Neutrophil (primary cell): ENCODE data around the gene CYFIP1.

Source experiments
- H3K27ac ChIP-seq: fragments of 200-600 bp; sonication (generic); 2 replicates; pipeline ENCODE4 v1.5.1; 2016; ENCODE audit warnings: mild to moderate bottlenecking, moderate library complexity
- H3K27me3 ChIP-seq: fragments of 200-600 bp; sonication (generic); 2 replicates; pipeline ENCODE4 v1.6.0; 2016; ENCODE audit warnings: mild to moderate bottlenecking
- H3K36me3 ChIP-seq: fragments of 200-600 bp; sonication (generic); 2 replicates; pipeline ENCODE4 v1.5.1; 2017
- H3K4me1 ChIP-seq, 2 experiments: fragments of 200-600 bp in 1 of 2; sonication (generic) in 1 of 2; 1 replicate in 1 of 2; 2 replicates in 1 of 2; pipeline versions ENCODE4 v1.5.1 to v1.6.1; 2013 to 2016; ENCODE audit warnings: low read depth in 1 of 2, low read length in 1 of 2, mild to moderate bottlenecking in 1 of 2, moderate library complexity in 1 of 2; ENCODE audit not compliant: control insufficient read depth in 1 of 2, insufficient read depth in 1 of 2
- H3K4me3 ChIP-seq, 2 experiments: fragments of 200-600 bp in 1 of 2; sonication (generic) in 1 of 2; 1 replicate in 1 of 2; 2 replicates in 1 of 2; pipeline ENCODE4 v1.5.1; 2013 to 2016; ENCODE audit warnings: low read depth in 1 of 2, low read length in 1 of 2, mild to moderate bottlenecking in 1 of 2, moderate library complexity in 1 of 2
- H3K9me3 ChIP-seq: fragments of 200-600 bp; sonication (generic); 2 replicates; pipeline ENCODE4 v1.5.1; 2016
- CTCF ChIP-seq: fragments of 200-600 bp; sonication (generic); IDR thresholded peaks from 2 replicates; pipeline ENCODE4 v1.5.1; 2016; ENCODE audit warnings: antibody characterized with exemption

Gene CYFIP1

GRCh38 chr15:22947101-22948000 lies 32.8 kb downstream of the CYFIP1 start:
- Histone ChIP-seq H3K9me3 (no peaks in the 10 kb centered on the region), H3K36me3 (no peaks in the 10 kb centered on the region), H3K4me3 (no peak overlapping the region), H3K27me3 (no peaks in the 10 kb centered on the region), H3K4me1 (peaks cover 6 to 7% of the 10 kb centered on the region in 2 experiments), H3K27ac (no peak overlapping the region)
- TF ChIP-seq CTCF, result no peak

GRCh38 chr15:22945071-22945470 lies 35.1 kb downstream of the CYFIP1 start:
- no peaks in the 10 kb centered on the region for H3K36me3 ChIP-seq
- H3K27ac ChIP-seq, result no peak overlapping the region
- no peaks in the 10 kb centered on the region for H3K9me3 ChIP-seq
- H3K27me3 ChIP-seq, result no peaks in the 10 kb centered on the region
- H3K4me3 ChIP-seq, result no peak overlapping the region
- TF ChIP-seq CTCF, result no peak
- peaks cover 6 to 7% of the 10 kb centered on the region in 2 experiments for H3K4me1 ChIP-seq

GRCh38 chr15:22944651-22945050 lies 35.5 kb downstream of the CYFIP1 start:
- no peaks in the 10 kb centered on the region for H3K36me3 ChIP-seq
- TF ChIP-seq CTCF, result no peak
- H3K4me1 ChIP-seq, result peaks cover 6 to 7% of the 10 kb centered on the region in 2 experiments
- no peaks in the 10 kb centered on the region for H3K9me3 ChIP-seq
- no peaks in the 10 kb centered on the region for H3K27me3 ChIP-seq
- H3K4me3 ChIP-seq, result no peak overlapping the region
- no peak overlapping the region for H3K27ac ChIP-seq

DNA sequence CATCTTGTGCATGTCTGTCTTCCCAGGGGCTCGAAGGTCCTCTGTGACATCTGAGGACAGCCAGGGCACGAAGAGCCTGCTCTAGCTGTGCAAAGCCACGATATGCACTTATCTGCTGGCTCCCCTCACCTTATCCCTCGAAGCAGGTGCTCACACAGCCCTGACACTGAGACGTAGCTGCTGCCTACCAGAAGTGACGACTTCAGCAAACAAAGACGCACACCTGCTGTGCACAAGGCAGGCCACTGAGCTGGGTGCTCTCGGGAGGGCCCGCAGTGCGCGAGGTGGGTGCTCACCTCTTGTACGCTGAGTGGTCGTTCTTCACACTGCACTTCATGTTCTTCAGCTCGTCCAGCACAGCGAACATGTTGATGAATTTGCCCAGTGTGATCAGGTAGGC lies 37.3 kb downstream of the CYFIP1 start:
- TF ChIP-seq CTCF, result no peak
- Histone ChIP-seq H3K4me1 (no peaks in the 10 kb centered on the region), H3K9me3 (no peaks in the 10 kb centered on the region), H3K4me3 (no peak overlapping the region), H3K36me3 (no peaks in the 10 kb centered on the region), H3K27ac (no peak overlapping the region), H3K27me3 (no peaks in the 10 kb centered on the region)

GRCh38 chr15:22942306-22942855 lies 37.8 kb downstream of the CYFIP1 start:
- Histone ChIP-seq H3K27me3 (no peaks in the 10 kb centered on the region), H3K4me3 (no peak overlapping the region), H3K9me3 (no peaks in the 10 kb centered on the region), H3K36me3 (no peaks in the 10 kb centered on the region), H3K27ac (no peak overlapping the region), H3K4me1 (no peaks in the 10 kb centered on the region)
- no peak for TF ChIP-seq CTCF
